Skeletal muscle tissue (tissue), 4 donors: ENCODE results near the gene HSF4. TPM values are rescaled to one million over a fixed set of nuclear protein-coding genes. Genes with fewer than 3 reads are reported as not detected.

ENCODE experiments used
- H3K27ac ChIP-seq: one replicate; pipeline ENCODE4 v1.7.0; 2013; ENCODE audit warnings: mild to moderate bottlenecking, low read depth, low read length, inconsistent platforms
- H3K27me3 ChIP-seq, 3 donors: one replicate each; pipeline ENCODE4 v1.7.0; 2013; ENCODE audit warnings: low read length in 3 of 3; ENCODE audit not compliant: control insufficient read depth in 3 of 3, insufficient read depth in 3 of 3
- H3K36me3 ChIP-seq, 3 donors: one replicate each; pipeline ENCODE4 v1.7.0; 2013; ENCODE audit warnings: low read length in 3 of 3; ENCODE audit not compliant: control insufficient read depth in 3 of 3, insufficient read depth in 3 of 3
- H3K4me1 ChIP-seq, 3 donors: one replicate each; pipeline ENCODE4 v1.7.0; 2013; ENCODE audit warnings: low read length in 3 of 3, mild to moderate bottlenecking in 3 of 3; ENCODE audit not compliant: control insufficient read depth in 3 of 3, insufficient read depth in 3 of 3
- H3K4me3 ChIP-seq, 3 donors: one replicate each; pipeline ENCODE4 v1.7.0; 2013; ENCODE audit warnings: low read length in 3 of 3
- H3K9ac ChIP-seq, 3 donors: one replicate each; pipeline ENCODE4 v1.7.0; 2013; ENCODE audit warnings: low read length in 3 of 3, mild to moderate bottlenecking in 3 of 3, moderate library complexity in 2 of 3, low read depth in 1 of 3
- H3K9me3 ChIP-seq, 3 donors: one replicate each; pipeline ENCODE4 v1.7.0; 2013; ENCODE audit warnings: low read length in 3 of 3; ENCODE audit not compliant: control insufficient read depth in 3 of 3
- total RNA-seq: library from RNA; depleted of rRNA; stranded (reverse); fragments of >200 nt; gene quantifications from one replicate; pipeline ENCODE4 v1.2.3, GENCODE V29; 2014
- donor health status: Osteomylitis.

HSF4 gene
- total RNA-seq, 1 donor from 2014 or later = 3.7 TPM

DNA sequence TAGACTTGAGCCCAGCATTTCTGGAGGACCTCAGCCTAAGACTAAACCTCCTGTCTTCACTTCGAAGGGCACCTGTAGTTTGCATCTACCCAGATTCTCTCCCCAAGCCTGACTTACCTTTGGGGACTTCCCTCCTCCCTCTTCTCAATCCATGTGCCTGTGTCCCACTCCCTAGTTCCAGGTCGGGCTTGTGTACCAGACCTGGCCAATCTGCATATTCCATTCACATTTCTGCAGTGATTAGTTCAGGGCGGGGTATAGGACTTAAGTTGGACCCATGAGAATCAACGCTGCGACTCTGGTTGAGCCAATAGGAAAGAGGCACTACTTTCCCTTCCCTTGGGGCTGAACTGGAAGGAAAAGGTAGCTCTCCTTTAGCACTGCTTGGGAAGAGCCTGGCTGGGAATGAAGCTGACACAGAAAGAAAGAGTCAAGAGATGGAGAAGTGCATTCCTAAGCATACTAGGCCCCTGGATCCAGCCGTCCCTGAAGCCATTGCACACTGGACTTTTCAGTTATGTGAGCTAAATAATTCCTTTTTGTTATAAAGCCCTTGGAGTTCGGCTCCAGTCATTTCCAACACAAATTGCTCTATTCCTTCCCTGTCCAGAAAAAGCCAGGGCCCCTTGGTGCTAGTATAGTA, 7.3 kb upstream of the HSF4 start:
- H3K4me3 ChIP-seq = no peak overlapping the region
- peaks cover 0 to 3% (median 0%) of the 10 kb centered on the region in 3 donors for H3K27me3 ChIP-seq
- no peaks in the 10 kb centered on the region for H3K9me3 ChIP-seq
- peaks cover 30 to 38% (median 31%) of the 10 kb centered on the region in 3 donors for H3K4me1 ChIP-seq
- H3K27ac ChIP-seq = no peak overlapping the region
- no peak overlapping the region for H3K9ac ChIP-seq
- peaks cover 0 to 2% (median 0%) of the 10 kb centered on the region in 3 donors for H3K36me3 ChIP-seq

GRCh38 chr16:67157892-67158635, 6.5 kb upstream of the HSF4 start:
- peaks cover 0 to 5% (median 1%) of the 10 kb centered on the region in 3 donors for H3K27me3 ChIP-seq

DNA sequence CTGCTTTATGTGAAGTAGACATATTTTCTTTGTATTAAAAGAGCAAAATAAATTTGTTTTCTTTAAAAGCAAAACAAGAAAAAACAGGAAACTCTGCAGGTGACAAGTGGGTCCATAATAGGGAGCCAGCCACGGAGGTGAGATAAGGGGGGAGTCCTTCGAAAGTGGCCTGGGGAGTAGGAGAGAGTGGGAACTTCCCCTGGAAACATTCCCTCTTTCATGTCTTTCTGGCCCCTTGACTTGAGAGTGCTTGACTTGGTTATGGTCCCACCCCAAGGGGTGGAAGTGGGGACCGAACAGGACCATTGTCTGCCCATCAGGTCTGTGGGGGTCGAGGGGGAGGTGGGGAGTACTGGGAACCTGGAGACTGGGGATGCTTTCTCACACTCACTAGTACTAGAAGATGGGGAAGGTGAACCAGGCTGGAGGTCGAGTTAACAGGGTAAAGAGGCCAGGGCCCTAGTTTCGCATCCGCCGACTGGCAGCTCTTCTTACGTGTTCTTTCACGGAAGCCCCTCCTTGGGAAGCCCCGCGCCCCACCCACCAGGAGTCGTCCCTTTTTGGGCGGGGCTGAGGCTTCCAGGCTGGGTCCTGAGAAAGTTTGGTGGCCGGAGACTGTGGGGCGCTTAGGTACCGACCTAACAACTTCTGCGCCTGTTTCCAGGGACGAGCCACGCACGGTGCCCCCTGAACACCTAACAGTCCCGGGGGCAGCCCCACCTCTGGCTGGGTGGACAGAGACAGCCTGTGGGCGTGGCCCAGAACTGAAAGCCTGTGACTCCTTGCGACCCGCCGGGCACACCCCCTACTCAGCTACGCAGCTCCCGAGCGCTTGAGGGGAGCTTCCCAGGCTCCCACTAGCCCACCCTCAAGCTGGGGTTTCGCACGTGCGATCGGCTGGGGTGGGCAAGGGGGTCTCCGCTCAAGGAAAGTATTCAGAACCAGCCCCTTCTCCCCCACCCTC, 5.6 kb upstream of the HSF4 start:
- H3K27ac ChIP-seq = peak overlapping the region; percentile 75
- peak overlapping the region; percentile 82 to 87 (median 85) for H3K4me3 ChIP-seq
- peaks cover 0 to 2% (median 0%) of the 10 kb centered on the region in 3 donors for H3K36me3 ChIP-seq
- H3K9ac ChIP-seq = peak overlapping the region; percentile 72 to 93 (median 84)
- peaks cover 47 to 55% (median 48%) of the 10 kb centered on the region in 3 donors for H3K4me1 ChIP-seq
- no peaks in the 10 kb centered on the region for H3K9me3 ChIP-seq
- H3K27me3 ChIP-seq = peaks cover 0 to 5% (median 0%) of the 10 kb centered on the region in 3 donors

More at GRCh38 chr16:67157892-67158635, 6.5 kb upstream of the HSF4 start:
- Histone ChIP-seq H3K9ac (peak overlapping the region in 1 of 3 donors; percentile 25), H3K4me3 (no peak overlapping the region), H3K4me1 (peaks cover 38 to 47% (median 39%) of the 10 kb centered on the region in 3 donors), H3K27ac (no peak overlapping the region), H3K36me3 (peaks cover 0 to 2% (median 0%) of the 10 kb centered on the region in 3 donors), H3K9me3 (no peaks in the 10 kb centered on the region)

DNA sequence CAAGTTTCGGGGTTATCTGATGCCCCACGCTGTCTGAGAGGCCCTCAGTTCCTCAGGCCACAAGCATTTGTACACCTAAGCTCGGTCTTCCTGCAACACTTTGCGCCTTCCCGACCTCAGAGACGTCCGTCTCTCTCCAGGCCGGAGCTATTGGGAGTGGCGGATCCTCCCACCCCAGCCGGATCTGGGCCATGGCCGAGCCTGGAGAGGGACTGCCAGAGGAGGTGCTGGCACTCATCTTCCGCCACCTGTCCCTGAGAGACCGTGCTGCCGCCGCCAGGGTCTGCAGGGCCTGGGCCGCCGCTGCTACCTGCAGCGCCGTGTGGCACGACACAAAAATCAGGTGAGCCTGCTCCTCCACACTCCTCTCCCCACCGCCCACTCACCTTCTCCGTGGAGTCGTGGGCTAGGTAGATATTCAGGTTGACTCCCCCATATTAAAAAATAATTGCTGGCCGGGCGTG, 2.9 kb upstream of the HSF4 start:
- H3K27ac ChIP-seq = peak overlapping the region; percentile 75
- H3K9me3 ChIP-seq = no peaks in the 10 kb centered on the region
- H3K9ac ChIP-seq = peak overlapping the region; percentile 62 to 93 (median 70)
- H3K36me3 ChIP-seq = peaks cover 0 to 1% (median 1%) of the 10 kb centered on the region in 3 donors
- H3K27me3 ChIP-seq = peaks cover 0 to 5% (median 0%) of the 10 kb centered on the region in 3 donors
- H3K4me1 ChIP-seq = peaks cover 57 to 64% (median 59%) of the 10 kb centered on the region in 3 donors
- peak overlapping the region; percentile 72 to 84 (median 82) for H3K4me3 ChIP-seq

- Histone ChIP-seq H3K4me3 (peak overlapping the region; percentile 31 to 83 (median 83)), H3K9ac (peak overlapping the region; percentile 32 to 93 (median 76)), H3K27me3 (peaks cover 0 to 5% (median 0%) of the 10 kb centered on the region in 3 donors), H3K36me3 (peaks cover 8 to 11% (median 10%) of the 10 kb centered on the region in 3 donors), H3K4me1 (peaks cover 60 to 67% (median 62%) of the 10 kb centered on the region in 3 donors), H3K27ac (peak overlapping the region; percentile 91), H3K9me3 (no peaks in the 10 kb centered on the region)
These were observed 1.9 kb upstream of the HSF4 start for GRCh38 chr16:67162506-67163163.

DNA sequence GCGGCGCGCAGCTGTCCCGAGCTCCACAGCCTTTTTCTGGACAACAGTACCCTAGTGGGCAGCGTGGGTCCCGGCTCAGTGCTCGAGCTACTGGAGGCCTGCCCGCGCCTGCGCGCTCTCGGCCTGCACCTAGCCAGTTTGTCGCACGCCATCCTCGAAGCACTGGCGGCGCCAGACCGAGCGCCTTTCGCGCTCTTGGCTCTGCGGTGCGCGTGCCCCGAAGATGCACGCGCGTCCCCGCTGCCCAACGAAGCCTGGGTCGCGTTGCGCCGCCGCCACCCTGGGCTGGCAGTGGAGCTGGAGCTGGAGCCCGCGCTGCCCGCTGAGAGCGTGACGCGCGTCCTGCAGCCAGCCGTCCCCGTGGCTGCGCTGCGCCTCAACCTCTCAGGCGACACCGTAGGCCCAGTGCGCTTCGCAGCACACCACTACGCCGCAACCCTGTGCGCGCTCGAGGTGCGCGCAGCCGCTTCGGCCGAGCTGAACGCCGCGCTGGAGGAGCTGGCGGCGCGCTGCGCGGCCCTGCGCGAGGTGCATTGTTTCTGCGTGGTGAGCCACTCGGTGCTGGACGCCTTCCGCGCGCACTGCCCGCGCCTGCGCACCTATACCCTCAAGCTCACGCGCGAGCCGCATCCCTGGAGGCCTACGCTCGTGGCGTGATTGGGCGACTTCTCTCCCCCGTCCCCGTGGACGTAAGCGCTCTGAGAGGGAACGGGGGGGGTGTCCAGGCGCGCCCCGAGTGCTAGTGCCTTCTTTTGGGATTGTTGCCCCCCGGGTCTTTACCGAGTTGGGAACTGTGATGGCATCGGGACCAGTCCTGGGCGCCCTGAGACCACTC, 1.2 kb upstream of the HSF4 start:
- Histone ChIP-seq H3K27me3 (peaks cover 0 to 5% (median 0%) of the 10 kb centered on the region in 3 donors), H3K9me3 (no peaks in the 10 kb centered on the region), H3K36me3 (peaks cover 8 to 13% (median 12%) of the 10 kb centered on the region in 3 donors), H3K9ac (peak overlapping the region; percentile 73 to 93 (median 76)), H3K27ac (peak overlapping the region; percentile 91), H3K4me1 (peaks cover 60 to 71% (median 62%) of the 10 kb centered on the region in 3 donors), H3K4me3 (peak overlapping the region; percentile 65 to 83 (median 83))

GRCh38 chr16:67163999-67164558, 466 bp upstream of the HSF4 start:
- Histone ChIP-seq H3K9me3 (no peaks in the 10 kb centered on the region), H3K9ac (peak overlapping the region; percentile 73 to 93 (median 76)), H3K36me3 (peaks cover 8 to 17% (median 13%) of the 10 kb centered on the region in 3 donors), H3K27me3 (peaks cover 0 to 5% (median 0%) of the 10 kb centered on the region in 3 donors), H3K4me3 (peak overlapping the region; percentile 65 to 83 (median 83)), H3K27ac (peak overlapping the region; percentile 91), H3K4me1 (peaks cover 63 to 73% (median 67%) of the 10 kb centered on the region in 3 donors)
